ENCODE measurements around the gene KDELR3. TPM values are rescaled to one million over a fixed set of nuclear protein-coding genes. Genes with fewer than 3 reads are reported as not detected.

KDELR3 gene
- total and polyA plus RNA-seq, 2 experiments from 2014 or later: 5.6 to 5.7 TPM

DNA sequence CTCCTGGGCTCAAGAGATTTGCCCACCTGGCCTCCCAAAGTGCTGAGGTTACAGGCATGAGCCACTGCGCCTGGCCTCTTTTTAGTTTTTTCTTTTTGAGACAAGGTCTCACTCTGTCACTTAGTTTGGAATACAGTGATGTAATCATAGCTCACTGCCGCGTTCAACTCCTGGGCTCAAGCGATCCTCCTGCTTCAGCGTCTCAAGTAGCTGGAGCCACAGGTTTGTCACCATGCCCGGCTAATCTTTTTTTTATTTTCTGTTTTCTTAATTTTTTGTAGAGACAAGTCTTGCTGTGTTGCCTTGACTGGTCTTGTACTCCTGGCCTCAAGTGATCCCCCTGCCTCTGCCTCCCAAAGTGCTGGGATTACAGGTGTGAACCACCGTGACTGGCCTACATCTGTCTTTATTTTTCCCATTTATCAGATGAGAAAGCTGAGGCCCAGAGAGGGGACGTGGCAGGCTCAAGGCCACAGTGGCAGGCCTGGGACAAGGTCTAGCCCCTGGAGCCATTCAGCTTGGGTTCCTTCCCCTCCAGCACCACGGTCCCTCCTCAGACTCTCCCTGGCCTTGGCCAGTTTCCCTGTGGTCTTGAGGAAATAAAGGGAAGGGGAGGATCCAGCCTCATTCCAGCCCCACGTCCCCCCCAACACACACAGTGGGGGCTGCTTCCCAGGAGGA, 2.8 kb upstream of the KDELR3 start:
- no peaks in the 10 kb centered on the region; the same call in 2 of the 3 replicates for H3K9me3 Mint-ChIP-seq
- Histone ChIP-seq H3K27me3 (ENCODE audit: insufficient read depth) (peaks cover 76% of the 10 kb centered on the region), H3K36me3 (ENCODE audit: insufficient read depth) (no peaks in the 10 kb centered on the region), H4K20me1 (replicated peaks; ENCODE audit: insufficient read depth) (no peaks in the 10 kb centered on the region; the same call in 1 of the 2 replicates), H3K4me2 (no peak overlapping the region), H3K9me2 (ENCODE audit: insufficient read depth) (no peaks in the 10 kb centered on the region), H3K4me1 (ENCODE audit: insufficient read depth) (peaks cover 17% of the 10 kb centered on the region), H2AFZ (no peak overlapping the region), H3K4me3 (no peak overlapping the region), H3F3A (replicated peaks; ENCODE audit: low read depth) (peaks cover 34% of the 10 kb centered on the region), H3K27ac (ENCODE audit: low read depth) (no peak overlapping the region), H3K79me2 (replicated peaks; ENCODE audit: insufficient read depth) (no peaks in the 10 kb centered on the region)
- DNase-seq (ENCODE audit: low spot score) (no peak), ATAC-seq (no peak)
- peaks cover 22% of the 10 kb centered on the region for H3K4me1 Mint-ChIP-seq
- H3K27ac Mint-ChIP-seq: no peak overlapping the region
- TF ChIP-seq STAT1 (IDR thresholded peaks at IDR 0.05; ENCODE audit: unreplicated experiment): no peak
- no peak for TF ChIP-seq CREB1 (CRISPR knock-in tag; IDR thresholded peaks at IDR 0.05; ENCODE audit: low read depth)
- no peak for TF ChIP-seq POLR2AphosphoS5 (IDR thresholded peaks at IDR 0.05; ENCODE audit: low read depth)
- TF ChIP-seq, protein P1, sequence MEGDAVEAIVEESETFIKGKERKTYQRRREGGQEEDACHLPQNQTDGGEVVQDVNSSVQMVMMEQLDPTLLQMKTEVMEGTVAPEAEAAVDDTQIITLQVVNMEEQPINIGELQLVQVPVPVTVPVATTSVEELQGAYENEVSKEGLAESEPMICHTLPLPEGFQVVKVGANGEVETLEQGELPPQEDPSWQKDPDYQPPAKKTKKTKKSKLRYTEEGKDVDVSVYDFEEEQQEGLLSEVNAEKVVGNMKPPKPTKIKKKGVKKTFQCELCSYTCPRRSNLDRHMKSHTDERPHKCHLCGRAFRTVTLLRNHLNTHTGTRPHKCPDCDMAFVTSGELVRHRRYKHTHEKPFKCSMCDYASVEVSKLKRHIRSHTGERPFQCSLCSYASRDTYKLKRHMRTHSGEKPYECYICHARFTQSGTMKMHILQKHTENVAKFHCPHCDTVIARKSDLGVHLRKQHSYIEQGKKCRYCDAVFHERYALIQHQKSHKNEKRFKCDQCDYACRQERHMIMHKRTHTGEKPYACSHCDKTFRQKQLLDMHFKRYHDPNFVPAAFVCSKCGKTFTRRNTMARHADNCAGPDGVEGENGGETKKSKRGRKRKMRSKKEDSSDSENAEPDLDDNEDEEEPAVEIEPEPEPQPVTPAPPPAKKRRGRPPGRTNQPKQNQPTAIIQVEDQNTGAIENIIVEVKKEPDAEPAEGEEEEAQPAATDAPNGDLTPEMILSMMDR (conservative IDR thresholded peaks at IDR 0.05; ENCODE audit: low read depth in 2 of 2): no peak
- TF ChIP-seq, protein P2, sequence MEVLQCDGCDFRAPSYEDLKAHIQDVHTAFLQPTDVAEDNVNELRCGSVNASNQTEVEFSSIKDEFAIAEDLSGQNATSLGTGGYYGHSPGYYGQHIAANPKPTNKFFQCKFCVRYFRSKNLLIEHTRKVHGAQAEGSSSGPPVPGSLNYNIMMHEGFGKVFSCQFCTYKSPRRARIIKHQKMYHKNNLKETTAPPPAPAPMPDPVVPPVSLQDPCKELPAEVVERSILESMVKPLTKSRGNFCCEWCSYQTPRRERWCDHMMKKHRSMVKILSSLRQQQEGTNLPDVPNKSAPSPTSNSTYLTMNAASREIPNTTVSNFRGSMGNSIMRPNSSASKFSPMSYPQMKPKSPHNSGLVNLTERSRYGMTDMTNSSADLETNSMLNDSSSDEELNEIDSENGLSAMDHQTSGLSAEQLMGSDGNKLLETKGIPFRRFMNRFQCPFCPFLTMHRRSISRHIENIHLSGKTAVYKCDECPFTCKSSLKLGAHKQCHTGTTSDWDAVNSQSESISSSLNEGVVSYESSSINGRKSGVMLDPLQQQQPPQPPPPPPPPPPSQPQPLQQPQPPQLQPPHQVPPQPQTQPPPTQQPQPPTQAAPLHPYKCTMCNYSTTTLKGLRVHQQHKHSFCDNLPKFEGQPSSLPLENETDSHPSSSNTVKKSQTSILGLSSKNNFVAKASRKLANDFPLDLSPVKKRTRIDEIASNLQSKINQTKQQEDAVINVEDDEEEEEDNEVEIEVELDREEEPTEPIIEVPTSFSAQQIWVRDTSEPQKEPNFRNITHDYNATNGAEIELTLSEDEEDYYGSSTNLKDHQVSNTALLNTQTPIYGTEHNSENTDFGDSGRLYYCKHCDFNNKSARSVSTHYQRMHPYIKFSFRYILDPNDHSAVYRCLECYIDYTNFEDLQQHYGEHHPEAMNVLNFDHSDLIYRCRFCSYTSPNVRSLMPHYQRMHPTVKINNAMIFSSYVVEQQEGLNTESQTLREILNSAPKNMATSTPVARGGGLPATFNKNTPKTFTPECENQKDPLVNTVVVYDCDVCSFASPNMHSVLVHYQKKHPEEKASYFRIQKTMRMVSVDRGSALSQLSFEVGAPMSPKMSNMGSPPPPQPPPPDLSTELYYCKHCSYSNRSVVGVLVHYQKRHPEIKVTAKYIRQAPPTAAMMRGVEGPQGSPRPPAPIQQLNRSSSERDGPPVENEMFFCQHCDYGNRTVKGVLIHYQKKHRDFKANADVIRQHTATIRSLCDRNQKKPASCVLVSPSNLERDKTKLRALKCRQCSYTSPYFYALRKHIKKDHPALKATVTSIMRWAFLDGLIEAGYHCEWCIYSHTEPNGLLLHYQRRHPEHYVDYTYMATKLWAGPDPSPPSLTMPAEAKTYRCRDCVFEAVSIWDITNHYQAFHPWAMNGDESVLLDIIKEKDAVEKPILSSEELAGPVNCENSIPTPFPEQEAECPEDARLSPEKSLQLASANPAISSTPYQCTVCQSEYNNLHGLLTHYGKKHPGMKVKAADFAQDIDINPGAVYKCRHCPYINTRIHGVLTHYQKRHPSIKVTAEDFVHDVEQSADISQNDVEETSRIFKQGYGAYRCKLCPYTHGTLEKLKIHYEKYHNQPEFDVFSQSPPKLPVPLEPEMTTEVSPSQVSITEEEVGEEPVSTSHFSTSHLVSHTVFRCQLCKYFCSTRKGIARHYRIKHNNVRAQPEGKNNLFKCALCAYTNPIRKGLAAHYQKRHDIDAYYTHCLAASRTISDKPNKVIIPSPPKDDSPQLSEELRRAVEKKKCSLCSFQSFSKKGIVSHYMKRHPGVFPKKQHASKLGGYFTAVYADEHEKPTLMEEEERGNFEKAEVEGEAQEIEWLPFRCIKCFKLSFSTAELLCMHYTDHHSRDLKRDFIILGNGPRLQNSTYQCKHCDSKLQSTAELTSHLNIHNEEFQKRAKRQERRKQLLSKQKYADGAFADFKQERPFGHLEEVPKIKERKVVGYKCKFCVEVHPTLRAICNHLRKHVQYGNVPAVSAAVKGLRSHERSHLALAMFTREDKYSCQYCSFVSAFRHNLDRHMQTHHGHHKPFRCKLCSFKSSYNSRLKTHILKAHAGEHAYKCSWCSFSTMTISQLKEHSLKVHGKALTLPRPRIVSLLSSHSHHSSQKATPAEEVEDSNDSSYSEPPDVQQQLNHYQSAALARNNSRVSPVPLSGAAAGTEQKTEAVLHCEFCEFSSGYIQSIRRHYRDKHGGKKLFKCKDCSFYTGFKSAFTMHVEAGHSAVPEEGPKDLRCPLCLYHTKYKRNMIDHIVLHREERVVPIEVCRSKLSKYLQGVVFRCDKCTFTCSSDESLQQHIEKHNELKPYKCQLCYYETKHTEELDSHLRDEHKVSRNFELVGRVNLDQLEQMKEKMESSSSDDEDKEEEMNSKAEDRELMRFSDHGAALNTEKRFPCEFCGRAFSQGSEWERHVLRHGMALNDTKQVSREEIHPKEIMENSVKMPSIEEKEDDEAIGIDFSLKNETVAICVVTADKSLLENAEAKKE (CRISPR knock-in tag; IDR thresholded peaks at IDR 0.05): no peak
- no peak for TF ChIP-seq ZNF114 (CRISPR knock-in tag; IDR thresholded peaks at IDR 0.05)
- no peak for TF ChIP-seq ZNF331 (CRISPR knock-in tag; IDR thresholded peaks at IDR 0.05; ENCODE audit: low read depth)
- TF ChIP-seq, protein P3, sequence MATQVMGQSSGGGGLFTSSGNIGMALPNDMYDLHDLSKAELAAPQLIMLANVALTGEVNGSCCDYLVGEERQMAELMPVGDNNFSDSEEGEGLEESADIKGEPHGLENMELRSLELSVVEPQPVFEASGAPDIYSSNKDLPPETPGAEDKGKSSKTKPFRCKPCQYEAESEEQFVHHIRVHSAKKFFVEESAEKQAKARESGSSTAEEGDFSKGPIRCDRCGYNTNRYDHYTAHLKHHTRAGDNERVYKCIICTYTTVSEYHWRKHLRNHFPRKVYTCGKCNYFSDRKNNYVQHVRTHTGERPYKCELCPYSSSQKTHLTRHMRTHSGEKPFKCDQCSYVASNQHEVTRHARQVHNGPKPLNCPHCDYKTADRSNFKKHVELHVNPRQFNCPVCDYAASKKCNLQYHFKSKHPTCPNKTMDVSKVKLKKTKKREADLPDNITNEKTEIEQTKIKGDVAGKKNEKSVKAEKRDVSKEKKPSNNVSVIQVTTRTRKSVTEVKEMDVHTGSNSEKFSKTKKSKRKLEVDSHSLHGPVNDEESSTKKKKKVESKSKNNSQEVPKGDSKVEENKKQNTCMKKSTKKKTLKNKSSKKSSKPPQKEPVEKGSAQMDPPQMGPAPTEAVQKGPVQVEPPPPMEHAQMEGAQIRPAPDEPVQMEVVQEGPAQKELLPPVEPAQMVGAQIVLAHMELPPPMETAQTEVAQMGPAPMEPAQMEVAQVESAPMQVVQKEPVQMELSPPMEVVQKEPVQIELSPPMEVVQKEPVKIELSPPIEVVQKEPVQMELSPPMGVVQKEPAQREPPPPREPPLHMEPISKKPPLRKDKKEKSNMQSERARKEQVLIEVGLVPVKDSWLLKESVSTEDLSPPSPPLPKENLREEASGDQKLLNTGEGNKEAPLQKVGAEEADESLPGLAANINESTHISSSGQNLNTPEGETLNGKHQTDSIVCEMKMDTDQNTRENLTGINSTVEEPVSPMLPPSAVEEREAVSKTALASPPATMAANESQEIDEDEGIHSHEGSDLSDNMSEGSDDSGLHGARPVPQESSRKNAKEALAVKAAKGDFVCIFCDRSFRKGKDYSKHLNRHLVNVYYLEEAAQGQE (IDR thresholded peaks at IDR 0.05; ENCODE audit: unreplicated experiment): no peak
- TF ChIP-seq, protein P4, sequence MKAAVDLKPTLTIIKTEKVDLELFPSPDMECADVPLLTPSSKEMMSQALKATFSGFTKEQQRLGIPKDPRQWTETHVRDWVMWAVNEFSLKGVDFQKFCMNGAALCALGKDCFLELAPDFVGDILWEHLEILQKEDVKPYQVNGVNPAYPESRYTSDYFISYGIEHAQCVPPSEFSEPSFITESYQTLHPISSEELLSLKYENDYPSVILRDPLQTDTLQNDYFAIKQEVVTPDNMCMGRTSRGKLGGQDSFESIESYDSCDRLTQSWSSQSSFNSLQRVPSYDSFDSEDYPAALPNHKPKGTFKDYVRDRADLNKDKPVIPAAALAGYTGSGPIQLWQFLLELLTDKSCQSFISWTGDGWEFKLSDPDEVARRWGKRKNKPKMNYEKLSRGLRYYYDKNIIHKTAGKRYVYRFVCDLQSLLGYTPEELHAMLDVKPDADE (IDR thresholded peaks at IDR 0.05): no peak
- TF ChIP-seq JUNB (IDR thresholded peaks at IDR 0.05; ENCODE audit: unreplicated experiment): no peak
- no peak for TF ChIP-seq EZH2 (IDR thresholded peaks at IDR 0.05; ENCODE audit: low read depth, unreplicated experiment)
- TF ChIP-seq NANOG (IDR thresholded peaks at IDR 0.05; ENCODE audit: borderline replicate concordance): no peak
- peaks cover 67% of the 10 kb centered on the region for H3K27me3 Mint-ChIP-seq (ENCODE audit: insufficient read depth, low read depth, poor library complexity)
- H3K36me3 Mint-ChIP-seq (ENCODE audit: low read depth): no peaks in the 10 kb centered on the region; the same call in 2 of the 3 replicates
- H3K4me3 Mint-ChIP-seq: no peak overlapping the region
